Stimulated activated CD8-positive, alpha-beta memory T cell treated with anti-CD3 and anti-CD28 coated beads, Interleukin-7, amount 100 ng/mL, for 1 hour (primary cell): ENCODE results near the gene FBXL16.

Experiments
- DNase-seq, 2 donors: peaks; one replicate each; pipeline ENCODE4 v3.0.0-alpha.2; 2020; ENCODE audit warnings: low read depth in 2 of 2

The FBXL16 gene

DNA sequence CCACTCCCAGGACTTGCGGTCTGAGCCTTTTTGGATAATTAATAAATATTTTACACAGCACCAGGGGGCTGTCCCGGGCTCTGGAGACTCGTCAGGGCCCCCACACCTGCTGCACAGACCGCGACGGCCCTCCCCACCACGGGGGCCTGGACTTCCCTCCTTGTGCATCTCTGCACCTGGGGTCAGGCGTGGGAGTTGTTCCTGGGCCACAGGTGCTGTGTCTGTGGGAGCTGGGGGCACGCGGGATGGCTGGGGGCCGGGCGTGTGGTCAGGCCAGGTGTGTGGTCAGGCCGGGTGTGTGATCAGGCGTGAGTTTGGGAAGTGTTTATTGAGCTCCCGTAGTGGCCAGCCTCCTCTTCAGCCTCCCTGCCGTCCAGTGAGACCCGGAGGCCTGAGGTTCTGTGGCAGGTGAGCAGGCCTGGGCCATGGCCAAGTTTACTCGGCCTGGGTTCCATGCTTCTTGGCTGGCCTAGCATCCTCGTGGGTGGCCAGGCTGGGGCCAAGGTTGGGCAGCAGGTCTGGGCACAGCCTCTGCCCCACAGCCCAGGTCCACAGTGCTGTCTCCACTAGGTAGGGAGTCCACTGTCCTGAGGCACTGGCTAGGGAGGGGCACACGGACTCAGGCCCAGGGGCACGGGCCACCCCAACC lies 27.3 kb downstream of the FBXL16 start:
- DNase-seq = no peak

DNA sequence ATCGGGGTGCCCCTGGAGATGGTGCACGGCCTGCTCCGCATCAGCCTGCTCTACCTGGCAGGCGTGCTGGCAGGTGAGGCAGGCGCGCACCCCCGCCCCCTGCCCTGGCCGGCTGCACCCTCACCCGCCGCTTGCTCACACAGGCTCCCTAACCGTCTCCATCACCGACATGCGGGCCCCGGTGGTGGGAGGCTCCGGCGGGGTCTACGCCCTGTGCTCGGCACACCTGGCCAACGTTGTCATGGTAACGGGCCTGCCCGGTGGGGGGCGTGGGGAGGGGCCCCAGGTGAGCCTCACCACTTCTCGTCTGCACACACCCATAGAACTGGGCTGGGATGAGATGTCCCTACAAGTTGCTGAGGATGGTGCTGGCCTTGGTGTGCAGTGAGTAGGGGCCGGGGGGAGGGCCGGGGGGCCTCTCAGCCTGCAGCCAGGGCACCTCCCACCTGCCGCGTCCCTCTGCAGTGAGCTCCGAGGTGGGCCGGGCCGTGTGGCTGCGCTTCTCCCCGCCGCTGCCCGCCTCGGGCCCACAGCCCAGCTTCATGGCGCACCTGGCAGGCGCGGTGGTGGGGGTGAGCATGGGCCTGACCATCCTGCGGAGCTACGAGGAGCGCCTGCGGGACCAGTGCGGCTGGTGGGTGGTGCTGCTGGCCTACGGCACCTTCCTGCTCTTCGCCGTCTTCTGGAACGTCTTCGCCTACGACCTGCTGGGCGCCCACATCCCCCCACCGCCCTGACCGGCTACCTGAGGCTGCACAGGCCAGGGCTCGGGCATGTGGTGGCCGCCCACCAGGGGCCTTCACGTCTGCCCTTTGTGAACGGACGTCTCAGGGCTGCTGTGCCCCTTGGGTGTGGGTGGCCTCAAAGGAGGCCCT lies 28.0 kb downstream of the FBXL16 start:
- DNase-seq = no peak

DNA sequence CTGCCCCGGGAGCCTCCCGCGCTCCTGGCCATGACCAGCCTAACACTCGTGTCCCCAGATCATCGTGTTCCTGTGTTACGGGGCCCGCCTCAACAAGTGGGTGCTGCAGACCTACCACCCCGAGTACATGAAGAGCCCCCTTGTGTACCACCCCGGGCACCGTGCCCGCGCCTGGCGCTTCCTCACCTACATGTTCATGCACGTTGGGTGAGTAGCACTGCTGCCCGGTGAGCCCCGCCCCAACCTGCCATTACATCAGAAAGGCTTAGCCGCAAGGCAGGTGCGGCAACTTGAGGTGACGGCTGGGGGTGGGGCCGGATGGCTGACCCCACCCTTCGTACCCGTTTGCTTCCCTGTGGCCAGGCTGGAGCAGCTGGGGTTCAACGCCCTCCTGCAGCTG lies 28.7 kb downstream of the FBXL16 start:
- no peak for DNase-seq

DNA sequence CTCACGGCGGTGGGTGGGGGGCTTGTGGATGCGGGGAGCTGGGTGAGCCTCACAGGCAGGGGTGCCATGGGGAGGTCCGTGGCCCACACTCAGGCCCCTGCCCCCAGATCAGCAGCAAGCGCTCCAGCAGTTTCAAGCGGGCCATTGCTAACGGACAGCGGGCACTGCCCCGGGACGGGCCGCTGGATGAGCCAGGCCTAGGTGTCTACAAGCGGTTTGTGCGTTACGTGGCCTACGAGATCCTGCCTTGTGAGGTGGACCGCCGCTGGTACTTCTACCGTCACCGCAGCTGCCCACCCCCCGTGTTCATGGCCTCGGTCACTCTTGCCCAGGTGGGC lies 29.1 kb downstream of the FBXL16 start:
- no peak for DNase-seq

DNA sequence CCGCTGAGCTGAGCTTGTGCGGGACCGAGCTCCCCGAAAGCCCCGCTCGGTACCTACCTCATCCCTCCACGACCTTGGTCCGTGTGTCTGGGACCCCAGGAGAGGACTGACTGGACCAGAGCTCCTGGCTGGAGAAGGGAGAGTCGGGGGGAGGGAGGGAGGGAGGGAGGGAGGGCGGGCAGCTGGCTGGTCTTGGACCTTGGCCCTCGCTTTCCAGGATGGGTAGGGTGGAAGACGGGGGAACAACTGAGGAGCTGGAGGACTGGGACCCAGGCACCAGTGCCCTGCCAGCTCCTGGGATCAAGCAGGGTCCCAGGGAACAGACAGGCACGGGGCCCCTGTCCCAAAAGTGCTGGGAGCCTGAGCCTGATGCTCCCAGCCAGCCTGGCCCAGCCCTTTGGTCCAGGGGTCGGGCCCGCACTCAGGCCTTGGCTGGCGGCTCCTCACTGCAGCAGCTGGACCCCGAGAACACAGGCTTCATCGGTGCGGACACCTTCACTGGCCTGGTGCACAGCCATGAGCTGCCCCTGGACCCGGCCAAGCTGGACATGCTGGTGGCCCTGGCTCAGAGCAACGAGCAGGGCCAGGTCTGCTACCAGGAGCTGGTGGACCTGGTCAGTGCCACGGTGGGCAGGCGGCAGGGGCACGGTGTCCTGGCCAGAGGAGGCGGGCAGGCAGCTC lies 29.6 kb downstream of the FBXL16 start:
- DNase-seq = no peak

DNA sequence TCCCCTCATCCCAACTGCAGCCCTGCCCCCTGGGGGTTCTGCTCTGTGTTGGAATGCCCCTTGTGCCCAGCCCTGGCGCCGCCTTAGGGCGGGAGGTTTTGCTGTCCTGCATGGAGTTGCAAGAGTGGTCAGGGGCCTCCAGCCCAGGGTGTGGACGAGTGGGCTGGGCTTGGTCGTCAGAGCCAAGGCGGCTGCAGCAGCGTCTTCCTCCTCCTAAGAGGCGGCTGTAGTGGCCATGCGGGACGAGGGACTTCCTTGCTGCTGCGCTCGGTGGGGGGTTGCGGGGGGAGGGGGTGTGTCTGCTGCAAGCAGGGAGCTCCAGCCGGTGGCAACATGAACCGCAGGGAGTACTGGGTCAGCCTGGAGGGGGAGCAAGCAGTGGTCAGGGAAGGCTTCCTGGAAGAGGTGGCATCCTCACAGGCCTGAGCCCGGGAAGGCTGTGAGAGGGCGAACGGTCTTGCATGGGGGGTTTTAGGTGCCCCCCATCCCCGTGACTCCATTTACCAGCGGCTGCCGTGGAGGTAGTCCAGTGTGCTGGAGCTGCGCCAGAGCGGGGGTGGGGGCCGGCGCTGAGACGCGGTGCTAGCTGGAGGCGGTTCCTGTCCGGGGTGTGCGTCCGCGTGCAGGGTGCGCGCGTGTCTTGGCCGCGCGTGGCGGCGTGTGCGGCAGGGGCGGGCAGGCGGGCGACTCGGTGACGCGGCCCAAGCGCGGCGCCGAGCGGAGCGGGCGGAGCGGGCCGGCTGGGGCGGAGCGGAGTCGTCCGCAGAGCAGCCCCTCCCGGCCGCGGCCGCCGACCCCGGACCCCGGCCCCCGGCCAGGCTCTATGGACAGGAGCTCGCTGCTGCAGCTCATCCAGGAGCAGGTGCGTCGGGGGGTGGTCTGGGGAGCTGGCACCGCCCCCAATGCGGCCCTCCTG lies 30.4 kb downstream of the FBXL16 start, which contains the start of gene RHBDL1:
TSS of gene RHBDL1 (plus strand) at position 704 of the 916 bp plus-strand sequence. CDS start at position 824, 120 bp downstream.
- no peak for DNase-seq

DNA sequence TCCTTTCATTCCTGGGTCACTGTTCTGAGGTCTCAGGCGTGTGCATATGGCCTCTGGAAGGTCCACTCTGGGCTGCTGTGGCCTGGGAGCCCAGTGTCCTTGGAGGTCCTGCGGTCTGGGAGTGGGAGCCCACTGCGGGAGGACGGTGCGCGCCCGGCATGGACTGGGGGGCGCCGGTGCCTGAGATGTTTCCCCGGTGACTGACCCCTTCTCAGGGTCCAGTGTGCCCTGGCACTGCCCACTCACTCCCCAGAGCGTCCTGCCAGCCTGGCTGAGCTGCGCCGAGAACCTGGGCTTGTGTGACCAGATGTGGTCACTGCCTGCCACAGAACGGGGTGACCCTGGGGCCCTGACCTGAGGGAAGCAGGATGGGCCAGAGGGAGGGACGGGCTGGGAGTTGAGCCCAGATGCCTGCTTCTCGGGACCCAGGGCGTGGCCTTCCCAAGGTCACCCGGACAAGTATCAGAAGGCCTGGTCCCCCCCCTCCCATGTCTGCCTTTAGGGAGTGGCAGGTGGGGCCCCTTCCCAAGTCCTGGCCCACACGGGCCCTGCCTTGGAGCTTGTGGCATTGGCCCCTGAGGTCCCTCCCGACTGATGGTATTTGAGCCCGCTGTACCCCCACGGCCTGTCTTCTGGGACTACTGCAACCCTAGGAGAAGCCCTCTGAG lies 31.3 kb downstream of the FBXL16 start:
- DNase-seq = no peak

DNA sequence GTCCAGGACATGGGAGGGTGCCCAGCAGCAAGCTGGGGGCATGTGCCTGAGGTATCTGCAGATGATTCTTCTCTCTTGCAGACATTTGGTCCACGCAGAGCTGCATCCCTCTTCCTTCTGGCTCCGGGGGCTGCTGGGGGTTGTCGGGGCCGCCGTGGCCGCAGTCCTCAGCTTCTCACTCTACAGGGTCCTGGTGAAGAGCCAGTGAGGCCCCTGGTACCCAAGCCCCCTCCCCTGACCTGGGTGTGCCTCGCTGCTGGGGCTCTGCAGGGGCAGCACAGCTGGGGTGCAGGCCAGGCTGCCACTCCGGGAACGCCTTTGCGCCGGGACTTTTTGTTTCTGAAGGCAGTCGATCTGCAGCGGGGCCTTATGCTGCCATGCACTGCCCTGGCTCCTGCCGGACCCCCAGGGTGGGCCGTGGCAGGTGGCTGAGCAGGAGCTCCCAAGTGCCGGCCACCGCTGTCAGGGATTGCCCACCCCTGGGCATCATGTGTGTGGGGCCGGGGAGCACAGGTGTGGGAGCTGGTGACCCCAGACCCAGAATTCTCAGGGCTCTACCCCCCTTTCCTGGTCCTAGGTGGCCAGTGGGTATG lies 32.1 kb downstream of the FBXL16 start:
- no peak for DNase-seq

DNA sequence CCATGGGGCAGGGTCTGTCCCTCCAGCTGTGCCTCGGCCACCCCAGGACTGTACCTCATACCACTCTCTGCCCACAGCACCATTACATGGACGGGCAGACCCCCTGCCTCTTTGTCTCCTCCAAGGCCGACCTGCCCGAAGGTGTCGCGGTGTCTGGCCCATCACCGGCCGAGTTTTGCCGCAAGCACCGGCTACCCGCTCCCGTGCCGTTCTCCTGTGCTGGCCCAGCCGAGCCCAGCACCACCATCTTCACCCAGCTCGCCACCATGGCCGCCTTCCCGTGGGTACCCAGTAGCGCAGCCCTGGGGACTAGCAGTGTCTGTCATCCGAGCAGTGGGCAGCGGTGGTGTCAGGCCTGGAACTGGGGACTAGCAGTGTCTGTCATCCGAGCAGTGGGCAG lies 32.8 kb downstream of the FBXL16 start:
- no peak for DNase-seq

DNA sequence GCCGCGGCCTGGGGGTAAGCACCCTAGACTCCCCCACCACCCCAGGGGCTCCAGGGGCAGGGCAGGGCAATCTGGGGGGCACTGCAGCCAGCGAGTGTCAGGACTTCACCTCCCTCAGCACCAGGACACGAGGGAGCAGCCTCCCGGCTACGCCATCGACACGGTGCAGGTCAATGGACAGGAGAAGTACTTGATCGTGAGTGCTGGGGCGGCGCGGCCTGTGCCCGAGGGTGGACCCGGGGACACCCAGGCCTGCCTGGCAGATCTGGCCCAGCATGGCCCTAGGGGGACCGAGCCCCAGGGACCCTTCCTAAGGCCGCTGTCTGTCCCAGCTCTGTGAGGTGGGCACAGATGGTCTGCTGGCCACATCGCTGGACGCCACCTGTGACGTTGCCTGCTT lies 33.2 kb downstream of the FBXL16 start:
- no peak for DNase-seq

DNA sequence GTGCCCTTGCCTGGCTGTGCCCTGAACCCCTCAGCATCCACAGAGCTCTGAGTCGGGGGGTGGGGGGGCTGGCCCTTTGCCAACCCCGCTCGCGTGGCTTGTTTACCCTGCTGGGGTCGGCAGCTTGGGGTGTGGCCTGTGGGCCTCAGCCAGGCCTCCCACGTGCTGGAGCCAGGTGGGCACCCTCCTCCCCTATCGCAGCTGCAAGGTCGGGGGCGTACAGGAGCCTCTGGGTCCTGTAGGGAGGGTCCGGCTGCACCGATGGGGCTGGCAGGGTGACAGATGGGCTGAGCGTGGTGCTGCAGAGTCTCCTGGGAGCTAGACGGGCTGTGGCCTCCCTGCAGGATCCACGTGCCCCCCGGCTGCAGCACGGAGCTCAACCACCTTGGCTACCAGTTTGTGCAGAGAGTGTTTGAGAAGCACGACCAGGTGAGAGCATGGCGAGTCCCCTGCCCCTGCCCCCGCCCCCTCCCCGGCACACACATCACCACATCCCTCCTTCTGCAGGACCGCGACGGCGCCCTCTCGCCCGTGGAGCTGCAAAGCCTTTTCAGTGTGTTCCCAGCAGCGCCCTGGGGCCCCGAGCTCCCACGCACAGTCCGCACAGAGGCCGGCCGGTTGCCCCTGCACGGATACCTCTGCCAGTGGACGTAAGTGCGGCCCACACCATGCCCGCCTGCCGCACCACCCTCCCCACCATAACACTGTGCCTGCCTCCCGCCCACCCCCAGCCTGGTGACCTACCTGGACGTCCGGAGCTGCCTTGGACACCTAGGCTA lies 34.1 kb downstream of the FBXL16 start:
- no peak for DNase-seq

DNA sequence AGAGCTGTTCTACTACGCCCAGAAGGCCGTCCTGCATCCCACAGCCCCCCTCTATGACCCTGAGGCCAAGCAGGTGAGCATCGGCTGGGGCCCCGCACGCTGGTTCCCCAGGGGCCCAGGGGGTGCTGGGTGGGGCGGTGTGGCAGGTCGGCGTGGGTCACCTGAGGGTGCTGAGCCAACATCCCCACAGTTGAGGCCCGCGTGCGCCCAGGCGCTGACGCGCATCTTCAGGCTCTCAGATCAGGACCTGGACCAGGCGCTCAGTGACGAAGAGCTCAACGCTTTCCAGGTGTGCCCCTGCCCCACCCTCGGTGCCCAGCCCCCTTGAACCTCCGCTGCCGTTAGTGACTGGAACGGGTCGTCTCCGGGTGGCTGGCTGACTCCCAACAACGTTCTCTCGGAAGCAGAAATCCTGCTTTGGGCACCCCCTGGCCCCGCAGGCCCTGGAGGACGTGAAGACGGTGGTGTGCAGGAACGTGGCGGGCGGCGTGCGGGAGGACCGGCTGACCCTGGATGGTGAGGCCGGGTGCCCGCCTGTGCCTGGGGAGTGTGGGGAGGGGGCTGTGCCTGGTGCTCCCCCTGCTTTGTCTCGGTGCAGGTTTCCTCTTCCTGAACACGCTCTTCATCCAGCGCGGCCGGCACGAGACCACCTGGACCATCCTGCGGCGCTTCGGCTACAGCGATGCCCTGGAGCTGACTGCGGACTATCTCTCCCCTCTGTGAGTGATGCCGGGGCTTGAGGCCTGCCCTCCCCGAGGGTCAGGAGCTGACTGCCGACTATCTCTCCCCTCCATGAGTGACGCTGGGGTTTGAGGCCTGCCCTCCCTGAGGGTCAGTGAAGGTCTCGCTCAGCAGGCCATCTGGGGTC lies 34.9 kb downstream of the FBXL16 start:
- DNase-seq = no peak

DNA sequence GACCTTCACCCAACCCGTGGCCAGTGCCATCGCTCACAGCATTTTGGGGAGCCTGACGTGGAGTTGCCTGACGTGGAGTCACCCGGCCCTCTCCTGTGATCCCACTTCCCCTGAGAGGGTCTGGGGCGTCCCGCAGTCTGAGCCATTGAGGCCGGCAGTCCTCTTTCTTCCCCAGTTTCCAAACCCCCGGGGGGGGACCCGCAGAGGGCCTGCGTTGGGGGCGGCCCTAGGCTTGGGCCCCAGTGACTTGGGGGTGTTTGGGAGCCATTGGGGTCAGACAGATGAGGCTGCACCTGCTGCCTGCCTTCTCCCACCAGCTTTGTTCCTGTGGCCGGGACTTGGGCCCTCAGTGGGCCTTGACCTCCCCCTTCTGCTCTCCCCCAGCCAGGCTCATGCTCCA lies 35.9 kb downstream of the FBXL16 start:
- DNase-seq = no peak

DNA sequence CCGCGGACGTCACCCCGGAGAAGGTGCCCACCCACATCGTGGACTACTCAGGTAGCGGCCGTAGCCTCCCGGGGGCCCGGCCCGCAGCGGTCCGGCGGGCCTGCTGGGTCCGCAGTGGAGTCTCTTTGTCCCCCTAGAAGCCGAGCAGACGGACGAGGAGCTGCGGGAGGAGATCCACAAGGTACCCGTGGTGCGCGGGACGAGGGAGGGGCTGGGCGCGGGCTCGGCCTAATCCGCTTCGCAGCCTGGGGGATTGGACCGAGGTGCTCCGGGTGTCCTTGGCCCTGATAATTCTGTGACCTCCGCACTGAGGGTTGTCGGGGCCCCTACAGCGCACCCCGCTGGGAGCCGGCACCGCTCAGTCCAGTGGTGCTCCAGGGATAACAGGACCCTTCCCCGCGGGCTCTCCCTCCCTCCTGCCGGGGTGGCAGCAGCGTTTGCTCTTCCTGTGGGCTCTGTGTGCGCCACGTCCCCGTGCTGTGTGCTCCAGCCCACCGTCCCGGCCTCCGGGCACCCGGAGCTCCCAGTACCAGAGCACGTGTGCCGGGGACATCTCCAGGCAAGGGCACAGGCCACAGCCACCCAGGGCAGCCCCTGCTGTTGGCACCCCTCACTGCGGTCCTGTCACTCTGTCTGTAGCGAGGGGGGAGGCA lies 37.0 kb downstream of the FBXL16 start:
- DNase-seq = no peak

DNA sequence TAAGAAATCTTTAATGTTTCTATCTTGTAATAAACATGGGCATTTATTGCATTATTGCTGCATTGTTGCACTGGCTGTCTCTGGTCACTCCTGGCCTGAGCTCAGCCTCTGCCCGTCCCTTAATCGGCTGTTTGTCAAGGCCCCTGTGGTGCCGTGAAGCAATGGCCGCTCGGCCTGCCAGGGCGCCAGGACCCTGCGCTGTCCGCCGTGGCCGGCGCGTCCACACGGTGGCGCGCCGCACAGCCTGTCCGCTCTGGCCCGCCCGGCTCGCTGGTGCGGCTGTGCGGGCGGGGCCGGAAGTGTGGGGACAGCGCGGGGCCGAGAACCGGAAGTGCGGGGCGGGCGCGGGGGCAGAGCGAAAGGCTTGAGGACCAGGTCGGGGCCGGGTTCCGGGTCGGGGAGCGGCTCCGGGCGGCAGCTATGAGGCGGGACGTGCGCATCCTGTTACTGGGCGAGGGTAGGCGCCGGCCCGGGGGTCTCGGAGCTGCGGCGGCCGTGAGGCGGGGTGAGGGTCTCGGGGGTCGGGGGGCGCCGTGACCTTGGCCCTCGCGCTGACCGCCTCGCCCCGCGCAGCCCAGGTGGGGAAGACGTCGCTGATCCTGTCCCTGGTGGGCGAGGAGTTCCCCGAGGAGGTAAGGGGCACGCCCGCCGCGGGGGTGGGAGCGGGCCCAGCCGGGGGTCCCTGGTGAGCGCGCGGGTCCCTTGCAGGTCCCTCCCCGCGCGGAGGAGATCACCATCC lies 37.7 kb downstream of the FBXL16 start, which contains the start of gene RHOT2:
TSS of gene RHOT2 (plus strand) at position 353 of the 739 bp plus-strand sequence. CDS start at position 421, 68 bp downstream.
- DNase-seq = peak; percentile 81 to 82

DNA sequence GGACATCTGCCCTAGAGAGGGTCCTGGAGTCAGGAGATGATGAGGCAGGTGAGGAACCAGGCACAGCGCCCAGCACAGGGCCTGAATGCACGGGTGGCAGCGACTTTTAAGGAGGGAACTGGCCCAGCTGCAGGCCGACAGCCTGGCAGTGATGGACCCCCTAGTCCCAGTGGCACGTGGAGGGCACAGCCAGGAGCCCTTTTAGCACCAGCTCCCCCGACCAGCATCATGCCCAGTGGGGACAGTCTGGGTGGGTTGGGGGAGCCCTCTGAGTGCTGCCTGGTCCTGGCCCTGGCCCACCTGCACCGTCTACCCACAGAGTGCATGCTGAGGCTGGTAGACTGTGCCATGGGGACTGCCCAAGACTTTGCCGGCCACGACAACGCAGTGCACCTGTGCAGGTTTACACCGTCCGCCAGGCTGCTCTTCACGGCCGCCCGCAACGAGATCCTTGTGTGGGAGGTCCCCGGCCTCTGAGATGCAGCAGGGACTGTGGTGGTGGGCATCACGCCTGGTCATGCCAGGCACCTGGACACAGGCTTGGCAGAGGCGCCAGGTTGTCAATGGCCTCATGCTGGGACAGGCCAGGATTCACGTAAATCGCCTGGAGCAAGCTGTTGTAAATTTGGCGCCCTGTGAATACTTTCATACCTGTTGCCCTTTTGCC lies 38.4 kb downstream of the FBXL16 start:
- no peak for DNase-seq

DNA sequence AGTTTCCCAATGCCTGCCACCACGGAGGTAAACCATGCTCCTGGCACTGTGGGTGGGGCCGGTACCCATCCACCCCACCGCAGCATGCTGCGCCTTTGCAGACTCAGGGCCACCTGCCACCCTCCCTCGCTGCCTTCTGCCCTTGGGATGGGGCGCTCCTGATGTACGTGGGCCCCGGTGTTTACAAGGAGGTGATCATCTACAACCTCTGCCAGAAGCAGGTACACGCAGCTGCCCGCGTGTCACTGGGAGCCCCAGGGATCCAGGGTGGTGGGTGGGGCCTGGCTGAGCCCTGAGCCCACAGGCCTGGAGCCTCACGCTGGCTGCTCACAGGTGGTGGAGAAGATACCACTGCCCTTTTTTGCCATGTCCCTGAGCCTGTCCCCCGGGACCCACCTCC lies 39.0 kb downstream of the FBXL16 start:
- DNase-seq = no peak
